ENCODE results near the gene CDK10.
"Not testable (repeated sequence)": the region's sequence is repeated elsewhere in the genome, so short reads cannot be mapped to it uniquely, and the experiment has no call there.

Gene CDK10

GRCh38 chr16:89696670-89697128 lies 10.2 kb downstream of the CDK10 start:
- DNase-seq: no peak

- DNase-seq: peak; percentile 73
These were observed 10.7 kb downstream of the CDK10 start for GRCh38 chr16:89697161-89697615.

GRCh38 chr16:89697616-89698331 lies 11.3 kb downstream of the CDK10 start:
- no peak for DNase-seq

- not testable (repeated sequence) for DNase-seq
These were observed 12.2 kb downstream of the CDK10 start for GRCh38 chr16:89698717-89699116.

- not testable (repeated sequence) for DNase-seq
These were observed 13.2 kb downstream of the CDK10 start for GRCh38 chr16:89699629-89700099.

- DNase-seq: peak; percentile 97
These were observed 13.7 kb downstream of the CDK10 start for GRCh38 chr16:89700100-89700648.

- peak; percentile 14 for DNase-seq
These were observed 14.3 kb downstream of the CDK10 start for GRCh38 chr16:89700649-89701424.

GRCh38 chr16:89701425-89702406 lies 15.2 kb downstream of the CDK10 start, which contains the start of gene SPATA2L:
TSS of gene SPATA2L (minus strand) at chr16:89701705. CDS start at chr16:89701232, 473 bp downstream.
- DNase-seq: peak; percentile 76

- DNase-seq: no peak
These were observed 17.8 kb downstream of the CDK10 start for GRCh38 chr16:89704281-89704680.

- no peak for DNase-seq
These were observed 18.5 kb downstream of the CDK10 start for GRCh38 chr16:89705006-89705405.

GRCh38 chr16:89706518-89707260 lies 20.2 kb downstream of the CDK10 start:
- no peak for DNase-seq

- no peak for DNase-seq
These were observed 21.2 kb downstream of the CDK10 start for GRCh38 chr16:89707695-89708094.

- no peak for DNase-seq
These were observed 22.0 kb downstream of the CDK10 start for GRCh38 chr16:89708481-89708931.

- DNase-seq: no peak
These were observed 22.7 kb downstream of the CDK10 start for GRCh38 chr16:89709166-89709565.

GRCh38 chr16:89709716-89710432 lies 23.4 kb downstream of the CDK10 start:
- DNase-seq: no peak

GRCh38 chr16:89710709-89711564 lies 24.4 kb downstream of the CDK10 start:
- DNase-seq: no peak

- no peak for DNase-seq
These were observed 25.2 kb downstream of the CDK10 start for GRCh38 chr16:89711601-89712273.

- no peak for DNase-seq
These were observed 25.8 kb downstream of the CDK10 start for GRCh38 chr16:89712274-89712781.

- no peak for DNase-seq
These were observed 30.0 kb downstream of the CDK10 start for GRCh38 chr16:89716493-89716892.

All from NCI-H1105 (cell line).